Tibial nerve (tissue), 4 donors: ENCODE results near the gene AANAT.

Experiments used
- CTCF ChIP-seq, 5 experiments: fragments of 200-600 bp in 3 of 5; fragments of 450-650 bp in 2 of 5; sonication (generic) in 3 of 5; IDR thresholded peaks; one replicate each; pipeline ENCODE4 v1.5.1; 2016 to 2019; ENCODE audit warnings: antibody characterized with exemption in 5 of 5, mild to moderate bottlenecking in 3 of 5, moderate library complexity in 2 of 5
- EP300 ChIP-seq, 2 donors: sonication (generic); formaldehyde crosslinking; IDR thresholded peaks; one replicate each; pipeline ENCODE4 v1.6.1; 2017; ENCODE audit warnings: antibody characterized with exemption in 2 of 2, mild to moderate bottlenecking in 1 of 2
- POLR2A ChIP-seq, 2 donors: fragments of 450-650 bp; IDR thresholded peaks; one replicate each; pipeline ENCODE4 v1.6.1; 2017; ENCODE audit warnings: antibody characterized with exemption in 2 of 2, mild to moderate bottlenecking in 2 of 2, moderate library complexity in 2 of 2

- TF ChIP-seq CTCF (IDR thresholded peaks at IDR 0.05) (no peak), POLR2A (IDR thresholded peaks at IDR 0.05) (no peak), EP300 (IDR thresholded peaks at IDR 0.05) (no peak)
Observed at GRCh38 chr17:76435751-76436150, 31.7 kb upstream of the AANAT start.
